Measurements from ENCODE around the gene OR2T34.
"Not testable (repeated sequence)": the region's sequence is repeated elsewhere in the genome, so short reads cannot be mapped to it uniquely, and the experiment has no call there.

Gene OR2T34, protein sequence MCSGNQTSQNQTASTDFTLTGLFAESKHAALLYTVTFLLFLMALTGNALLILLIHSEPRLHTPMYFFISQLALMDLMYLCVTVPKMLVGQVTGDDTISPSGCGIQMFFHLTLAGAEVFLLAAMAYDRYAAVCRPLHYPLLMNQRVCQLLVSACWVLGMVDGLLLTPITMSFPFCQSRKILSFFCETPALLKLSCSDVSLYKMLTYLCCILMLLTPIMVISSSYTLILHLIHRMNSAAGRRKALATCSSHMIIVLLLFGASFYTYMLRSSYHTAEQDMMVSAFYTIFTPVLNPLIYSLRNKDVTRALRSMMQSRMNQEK

DNA sequence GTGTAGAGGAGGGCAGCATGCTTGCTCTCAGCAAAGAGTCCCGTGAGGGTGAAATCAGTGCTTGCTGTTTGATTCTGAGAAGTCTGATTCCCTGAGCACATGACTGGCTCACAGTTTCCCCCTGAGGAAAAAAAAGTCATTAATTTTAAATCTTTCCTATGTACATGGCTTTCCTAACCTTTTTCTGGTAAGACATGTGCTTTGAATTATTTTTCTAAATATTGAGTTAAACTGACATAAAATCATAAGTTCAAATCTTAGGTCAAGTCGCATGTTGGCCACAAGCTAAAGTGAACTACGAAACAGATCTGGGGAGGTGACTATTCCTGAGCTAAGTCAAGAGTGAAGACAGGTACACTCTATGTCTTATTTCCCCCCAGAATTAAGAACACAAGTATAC lies at the start of gene OR2T34:
TSS of gene OR2T34 (minus strand) at position 101 of the 400 bp plus-strand sequence. CDS start at position 101, 0 bp downstream.
- not testable (repeated sequence) for DNase-seq

- DNase-seq, result no peak
These were observed 48.0 kb upstream of the OR2T34 start for GRCh38 chr1:248622570-248623001.

GRCh38 chr1:248621770-248622169 lies 47.2 kb upstream of the OR2T34 start:
- DNase-seq, result no peak

GRCh38 chr1:248618878-248619277 lies 44.3 kb upstream of the OR2T34 start:
- peak; percentile 40 for DNase-seq

GRCh38 chr1:248618119-248618518 lies 43.6 kb upstream of the OR2T34 start:
- no peak for DNase-seq

DNA sequence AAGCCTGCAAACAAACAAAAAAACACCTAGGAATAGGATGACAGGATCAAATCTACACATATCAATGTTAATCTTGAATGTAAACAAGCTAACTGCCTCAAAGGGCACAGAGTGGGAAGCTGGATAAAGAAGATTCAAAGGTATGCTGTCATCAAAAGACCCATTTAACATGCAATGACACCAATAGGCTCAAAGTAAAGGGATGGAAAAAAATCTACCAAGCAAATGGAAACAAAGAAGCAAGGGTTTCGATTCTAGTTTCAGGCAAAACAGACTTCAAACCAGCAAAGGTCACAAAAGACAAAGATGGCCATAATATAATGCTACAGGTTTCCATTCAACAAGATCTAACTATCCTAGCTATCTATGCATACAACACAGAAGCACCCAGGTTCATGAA lies 39.2 kb upstream of the OR2T34 start:
- DNase-seq, result no peak

DNA sequence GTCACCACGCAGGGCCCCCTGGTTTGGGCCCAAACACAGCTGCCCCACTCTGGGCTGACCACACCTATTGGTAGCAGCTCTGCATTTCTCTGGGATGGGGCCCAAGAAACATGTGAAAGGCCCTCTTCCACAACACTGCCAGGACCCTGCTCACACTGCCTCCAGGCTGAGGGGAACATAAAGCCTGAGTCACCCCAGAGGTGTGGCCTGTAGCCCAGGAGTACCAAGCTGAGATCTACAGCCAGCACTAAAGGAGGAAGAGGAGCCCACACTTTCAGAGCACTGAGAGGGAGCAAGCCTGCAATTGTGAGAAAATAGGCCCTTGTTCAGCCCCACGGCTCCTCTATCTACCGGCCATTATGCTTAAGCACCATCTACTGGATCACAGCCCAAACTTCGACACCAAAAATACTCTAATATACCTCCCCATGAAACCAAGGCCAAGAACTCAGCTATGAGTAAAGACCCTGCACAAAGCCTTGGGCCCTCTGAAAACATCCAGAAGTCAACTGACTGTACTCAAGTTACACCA lies 37.4 kb upstream of the OR2T34 start:
- DNase-seq, result peak; percentile 36

DNA sequence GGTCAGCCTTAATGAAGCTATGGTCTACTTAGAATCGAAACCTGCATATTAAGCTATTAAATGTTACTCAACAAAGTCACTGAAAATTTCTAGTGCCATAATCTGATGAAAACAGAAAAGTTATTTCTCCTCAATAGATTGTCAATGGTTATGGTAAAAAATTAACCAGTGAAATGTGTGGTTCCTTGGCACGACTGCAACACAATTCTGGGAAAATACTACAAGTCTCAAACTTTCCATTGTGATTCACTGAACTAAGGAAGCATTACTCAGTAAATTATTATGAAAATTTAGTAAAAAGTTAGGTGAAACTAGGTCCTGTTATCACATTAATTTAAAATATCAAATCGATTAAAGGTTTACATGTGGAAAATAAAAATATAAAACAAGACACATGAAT lies 35.7 kb upstream of the OR2T34 start:
- no peak for DNase-seq

DNA sequence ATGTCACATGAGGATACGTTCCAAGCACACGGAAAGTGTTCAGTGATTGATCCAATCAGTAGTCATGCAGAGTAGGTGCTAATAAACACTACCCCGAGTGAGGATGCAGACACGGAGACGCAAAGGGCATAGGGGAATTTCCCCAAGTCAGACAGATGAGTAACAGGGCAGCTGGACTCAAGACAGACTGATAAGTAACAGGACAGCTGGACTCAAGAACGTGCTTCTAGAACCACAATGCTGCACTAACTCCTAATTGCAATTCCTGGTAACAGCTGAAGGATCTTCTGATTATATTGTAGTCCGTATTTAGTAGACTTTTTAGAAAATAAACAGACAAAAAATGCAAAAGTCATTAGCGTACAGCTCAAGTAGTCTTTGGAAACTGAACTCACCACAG lies 24.8 kb upstream of the OR2T34 start:
- DNase-seq, result no peak

- DNase-seq, result no peak
These were observed 23.0 kb upstream of the OR2T34 start, which contains the start of gene OR2T10 for GRCh38 chr1:248597589-248597988. TSS of gene OR2T10 (minus strand) at chr1:248597700. CDS start at chr1:248593768, 3,932 bp downstream.

- no peak for DNase-seq
These were observed 22.1 kb upstream of the OR2T34 start for GRCh38 chr1:248596615-248597014.

- DNase-seq, result no peak
These were observed 18.7 kb upstream of the OR2T34 start for GRCh38 chr1:248593226-248593625.

- DNase-seq, result no peak
These were observed 18.1 kb upstream of the OR2T34 start for GRCh38 chr1:248592655-248593054.

- DNase-seq, result no peak
These were observed 15.5 kb upstream of the OR2T34 start for GRCh38 chr1:248590055-248590454.

DNA sequence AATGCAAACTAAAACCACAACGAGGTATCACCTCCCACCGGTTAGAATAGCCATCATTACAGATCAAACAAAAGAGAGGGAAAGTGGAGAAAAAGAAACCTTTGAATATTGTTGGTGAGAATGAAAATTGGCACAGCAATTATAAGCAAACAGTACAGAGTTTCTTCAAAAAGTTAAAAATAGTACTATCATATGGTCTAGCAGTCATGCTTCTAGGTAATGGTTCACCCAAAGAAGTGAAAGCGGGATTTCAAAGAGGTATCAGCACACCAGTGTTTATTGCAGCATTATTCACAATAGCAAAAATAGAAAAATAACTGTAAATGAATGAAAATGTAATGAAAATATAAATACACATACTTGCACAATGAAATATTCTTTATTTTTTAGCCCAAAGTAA lies 14.8 kb upstream of the OR2T34 start:
- no peak for DNase-seq

DNA sequence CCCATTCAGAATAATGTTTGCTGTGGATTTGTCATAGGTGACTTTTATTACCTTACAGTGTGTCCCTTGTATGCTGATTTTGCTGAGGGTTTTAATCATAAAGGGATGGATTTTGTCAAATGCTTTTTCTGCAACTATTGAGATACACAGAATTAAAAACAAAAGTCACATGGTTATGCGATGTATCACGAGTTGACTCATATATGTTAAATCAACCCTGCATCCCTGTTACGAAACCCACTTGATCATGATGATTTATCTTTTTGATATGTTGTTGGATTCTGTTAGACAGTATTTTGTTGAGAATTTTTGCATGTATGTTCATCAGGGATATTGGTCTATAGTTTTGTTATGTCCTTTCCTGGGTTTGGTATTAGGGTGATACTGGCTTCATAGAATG lies 10.7 kb upstream of the OR2T34 start:
- no peak for DNase-seq

GRCh38 chr1:248576260-248576980 lies 1.9 kb upstream of the OR2T34 start:
- no peak for DNase-seq

GRCh38 chr1:248573856-248574255 lies 701 bp downstream of the OR2T34 start:
- DNase-seq, result not testable (repeated sequence)

- not testable (repeated sequence) for DNase-seq
These were observed 2.5 kb downstream of the OR2T34 start for GRCh38 chr1:248572049-248572448.

GRCh38 chr1:248570811-248571210 lies 3.7 kb downstream of the OR2T34 start:
- DNase-seq, result not testable (repeated sequence)

GRCh38 chr1:248569049-248569448 lies 5.5 kb downstream of the OR2T34 start:
- DNase-seq, result not testable (repeated sequence)

DNA sequence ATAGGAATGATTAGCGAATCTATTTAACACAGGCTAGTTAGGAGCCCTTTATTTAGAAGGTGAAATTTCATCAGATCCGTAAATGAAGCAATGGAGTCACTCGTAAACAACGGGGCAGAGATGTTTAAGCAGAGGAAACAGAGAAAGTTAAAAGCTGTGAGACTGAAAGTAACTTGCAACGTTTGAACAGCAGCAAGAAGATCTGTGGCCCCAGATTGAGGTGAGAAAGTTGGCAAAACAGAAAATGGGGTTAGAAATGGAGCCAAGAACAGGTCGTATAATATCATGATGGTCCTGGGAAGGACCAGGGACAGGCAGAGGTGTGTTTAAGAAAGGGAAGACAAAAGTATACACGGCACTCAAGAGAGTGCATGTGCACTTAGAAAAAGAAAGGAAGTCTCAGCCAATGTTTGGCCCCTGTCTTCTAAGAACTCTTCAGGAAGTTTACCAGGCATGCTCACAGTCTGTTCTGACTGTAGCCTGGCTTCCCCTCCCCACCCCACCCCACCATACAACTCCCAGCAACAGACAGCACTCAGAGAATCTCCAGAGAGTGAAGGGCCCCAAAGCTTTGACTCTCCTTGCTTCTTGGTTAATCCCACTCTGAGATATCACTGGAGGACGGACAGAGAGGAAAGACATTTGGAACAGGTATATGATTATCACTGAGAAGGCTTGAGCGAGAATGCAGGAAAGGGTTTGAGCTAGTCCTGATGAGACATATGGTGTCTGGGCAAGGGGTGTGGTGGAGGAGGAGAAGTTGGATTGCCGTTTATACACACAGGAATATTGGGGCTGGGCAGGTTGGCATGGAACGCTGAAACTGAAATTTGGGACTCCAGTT lies 8.8 kb downstream of the OR2T34 start:
- not testable (repeated sequence) for DNase-seq

GRCh38 chr1:248562672-248563071 lies 11.9 kb downstream of the OR2T34 start, which contains the start of gene OR2T29:
TSS of gene OR2T29 (minus strand) at chr1:248562772. CDS start at chr1:248559491, 3,281 bp downstream.
- DNase-seq, result not testable (repeated sequence)
